ENCODE results near the gene MORF4L1.

DNA sequence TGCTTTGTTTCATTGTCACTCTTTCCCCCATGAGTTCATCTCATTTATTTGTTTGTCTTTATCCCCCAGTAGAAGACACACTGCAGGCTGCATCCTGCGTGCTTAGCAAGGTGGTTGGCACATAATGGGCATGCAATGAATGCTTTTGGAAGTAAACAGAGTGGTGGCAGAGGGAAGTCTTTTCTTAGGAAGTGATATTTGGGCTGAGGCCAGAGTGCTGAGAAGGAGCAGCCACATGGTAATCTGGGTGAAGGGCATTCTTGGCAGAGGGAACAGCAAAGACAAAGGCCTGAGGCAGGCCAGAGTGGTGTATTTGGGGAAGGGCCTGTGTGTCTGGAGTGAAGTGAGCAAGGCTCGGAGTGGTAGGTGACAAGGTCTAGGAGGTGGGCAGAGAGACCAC, 43.8 kb upstream of the MORF4L1 start:
- TF ChIP-seq, protein P1, sequence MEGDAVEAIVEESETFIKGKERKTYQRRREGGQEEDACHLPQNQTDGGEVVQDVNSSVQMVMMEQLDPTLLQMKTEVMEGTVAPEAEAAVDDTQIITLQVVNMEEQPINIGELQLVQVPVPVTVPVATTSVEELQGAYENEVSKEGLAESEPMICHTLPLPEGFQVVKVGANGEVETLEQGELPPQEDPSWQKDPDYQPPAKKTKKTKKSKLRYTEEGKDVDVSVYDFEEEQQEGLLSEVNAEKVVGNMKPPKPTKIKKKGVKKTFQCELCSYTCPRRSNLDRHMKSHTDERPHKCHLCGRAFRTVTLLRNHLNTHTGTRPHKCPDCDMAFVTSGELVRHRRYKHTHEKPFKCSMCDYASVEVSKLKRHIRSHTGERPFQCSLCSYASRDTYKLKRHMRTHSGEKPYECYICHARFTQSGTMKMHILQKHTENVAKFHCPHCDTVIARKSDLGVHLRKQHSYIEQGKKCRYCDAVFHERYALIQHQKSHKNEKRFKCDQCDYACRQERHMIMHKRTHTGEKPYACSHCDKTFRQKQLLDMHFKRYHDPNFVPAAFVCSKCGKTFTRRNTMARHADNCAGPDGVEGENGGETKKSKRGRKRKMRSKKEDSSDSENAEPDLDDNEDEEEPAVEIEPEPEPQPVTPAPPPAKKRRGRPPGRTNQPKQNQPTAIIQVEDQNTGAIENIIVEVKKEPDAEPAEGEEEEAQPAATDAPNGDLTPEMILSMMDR (conservative IDR thresholded peaks at IDR 0.05 in 1 of 2, IDR thresholded peaks at IDR 0.05 in 1 of 2; ENCODE audit: extremely low read depth in 1 of 2, insufficient read depth in 1 of 2, low read depth in 1 of 2, low read length in 2 of 2), result no peak
- no peak for TF ChIP-seq EZH2 (IDR thresholded peaks at IDR 0.05; ENCODE audit: borderline replicate concordance, low read length)

Measured in mammary epithelial cell (primary cell).